H9 (cell line): ENCODE measurements around the gene CENPO. TPM values are rescaled to one million over a fixed set of nuclear protein-coding genes. Genes with fewer than 3 reads are reported as not detected.

Experiments used
- DNase-seq: peaks from one replicate; pipeline ENCODE4 v3.0.0-alpha.2; 2017
- H2AFZ ChIP-seq: one replicate; pipeline ENCODE4 v1.6.1; 2013; ENCODE audit warnings: mild to moderate bottlenecking, low read length, control low read depth, moderate library complexity
- H2AK5ac ChIP-seq: 2 replicates; pipeline ENCODE4 v1.6.1; 2013; ENCODE audit warnings: low read length, control low read depth, mixed read lengths; ENCODE audit not compliant: insufficient read length
- H2BK120ac ChIP-seq: one replicate; pipeline ENCODE4 v1.6.1; 2013; ENCODE audit warnings: low read depth, mild to moderate bottlenecking, low read length, control low read depth, inconsistent platforms; ENCODE audit not compliant: poor library complexity, severe bottlenecking
- H2BK12ac ChIP-seq: 2 replicates; pipeline ENCODE4 v1.6.1; 2013; ENCODE audit warnings: low read length, control low read depth, mixed read lengths, low read depth; ENCODE audit not compliant: insufficient read length
- H2BK15ac ChIP-seq: 2 replicates; pipeline ENCODE4 v1.6.1; 2013; ENCODE audit warnings: low read depth, low read length, control low read depth
- H2BK20ac ChIP-seq: one replicate; pipeline ENCODE4 v1.6.1; 2013; ENCODE audit warnings: low read depth, mild to moderate bottlenecking, low read length, control low read depth, inconsistent platforms; ENCODE audit not compliant: poor library complexity, severe bottlenecking
- H2BK5ac ChIP-seq: 2 replicates; pipeline ENCODE4 v1.6.1; 2013; ENCODE audit warnings: low read length, control low read depth, mixed read lengths; ENCODE audit not compliant: insufficient read length
- H3K14ac ChIP-seq: 2 replicates; pipeline ENCODE4 v1.6.1; 2013; ENCODE audit warnings: low read length, control low read depth; ENCODE audit not compliant: insufficient read depth
- H3K18ac ChIP-seq: 2 replicates; pipeline ENCODE4 v1.6.1; 2013; ENCODE audit warnings: low read depth, mild to moderate bottlenecking, mixed read lengths, low read length, control low read depth; ENCODE audit not compliant: insufficient read length
- H3K23ac ChIP-seq: 2 replicates; pipeline ENCODE4 v1.6.1; 2013; ENCODE audit warnings: low read length, control low read depth, mixed read lengths, low read depth; ENCODE audit not compliant: insufficient read length
- H3K23me2 ChIP-seq: 2 replicates; pipeline ENCODE4 v1.6.1; 2013; ENCODE audit warnings: low read depth, mild to moderate bottlenecking, mixed read lengths, low read length, control low read depth; ENCODE audit not compliant: insufficient read length, poor library complexity, severe bottlenecking
- H3K27ac ChIP-seq: 2 replicates; pipeline ENCODE4 v1.5.1; 2013; ENCODE audit warnings: low read length, control low read depth, mixed read lengths, low read depth; ENCODE audit not compliant: insufficient read length
- H3K27me3 ChIP-seq: 2 replicates; pipeline ENCODE4 v1.6.1; 2013; ENCODE audit warnings: low read length, control low read depth, inconsistent platforms; ENCODE audit not compliant: insufficient read depth
- H3K4ac ChIP-seq: 2 replicates; pipeline ENCODE4 v1.6.1; 2013; ENCODE audit warnings: low read depth, mild to moderate bottlenecking, control low read depth, inconsistent platforms, low read length, moderate library complexity
- H3K4me1 ChIP-seq: 2 replicates; pipeline ENCODE4 v1.6.1; 2013; ENCODE audit warnings: low read length, control low read depth, inconsistent platforms; ENCODE audit not compliant: insufficient read depth
- H3K4me2 ChIP-seq: 2 replicates; pipeline ENCODE4 v1.6.1; 2013; ENCODE audit warnings: low read length, control low read depth, mixed read lengths; ENCODE audit not compliant: insufficient read length, insufficient read depth
- H3K56ac ChIP-seq: 2 replicates; pipeline ENCODE4 v1.6.1; 2013; ENCODE audit warnings: low read depth, mild to moderate bottlenecking, mixed read lengths, low read length, control low read depth; ENCODE audit not compliant: insufficient read length
- H3K79me1 ChIP-seq: 2 replicates; pipeline ENCODE4 v1.6.1; 2013; ENCODE audit warnings: low read depth, mild to moderate bottlenecking, moderate library complexity, low read length, control low read depth, inconsistent platforms; ENCODE audit not compliant: insufficient read depth, poor library complexity, severe bottlenecking
- H3K79me2 ChIP-seq: 2 replicates; pipeline ENCODE4 v1.6.1; 2013; ENCODE audit warnings: low read length, control low read depth, inconsistent platforms; ENCODE audit not compliant: insufficient read depth
- H3K9ac ChIP-seq: 2 replicates; pipeline ENCODE4 v1.6.1; 2013; ENCODE audit warnings: low read length, control low read depth, mixed read lengths; ENCODE audit not compliant: insufficient read length; ENCODE audit errors: extremely low read depth
- H3K9me3 ChIP-seq: one replicate; pipeline ENCODE4 v1.6.1; 2013; ENCODE audit warnings: low read depth, low read length, inconsistent platforms; ENCODE audit not compliant: control insufficient read depth
- H3T11ph ChIP-seq: one replicate; pipeline ENCODE4 v1.6.1; 2013; ENCODE audit warnings: mild to moderate bottlenecking, low read length, control low read depth, inconsistent platforms
- H4K20me1 ChIP-seq: one replicate; pipeline ENCODE4 v1.6.1; 2013; ENCODE audit not compliant: control insufficient read depth, insufficient read length, insufficient read depth
- H4K5ac ChIP-seq: 2 replicates; pipeline ENCODE4 v1.6.1; 2013; ENCODE audit warnings: low read depth, mild to moderate bottlenecking, mixed read lengths, low read length, control low read depth; ENCODE audit not compliant: insufficient read length
- H4K8ac ChIP-seq: replicated peaks from 2 replicates; pipeline ENCODE4 v1.6.1; 2013; ENCODE audit warnings: low read length, control low read depth, mixed read lengths, low read depth; ENCODE audit not compliant: insufficient read length
- H4K91ac ChIP-seq: 2 replicates; pipeline ENCODE4 v1.6.1; 2013; ENCODE audit warnings: low read depth, mild to moderate bottlenecking, moderate library complexity, mixed read lengths, low read length, control low read depth; ENCODE audit not compliant: insufficient read length
- H3K27ac Mint-ChIP-seq, 3 experiments: 2 replicates in 2 of 3; 3 replicates in 1 of 3; pipeline ENCODE4 v1.8.0; 2020 to 2021; ENCODE audit warnings: mixed read lengths in 3 of 3, mild to moderate bottlenecking in 1 of 3, moderate library complexity in 1 of 3
- H3K27me3 Mint-ChIP-seq: 2 replicates; pipeline ENCODE4 v1.8.0; 2021; ENCODE audit warnings: low read depth, mild to moderate bottlenecking, moderate library complexity, mixed read lengths
- H3K36me3 Mint-ChIP-seq, 3 experiments: 2 replicates in 2 of 3; 3 replicates in 1 of 3; pipeline ENCODE4 v1.8.0; 2020 to 2021; ENCODE audit warnings: low read depth in 3 of 3, mixed read lengths in 3 of 3; ENCODE audit not compliant: insufficient read depth in 1 of 3
- H3K4me1 Mint-ChIP-seq, 2 experiments: 2 replicates each; pipeline ENCODE4 v1.8.0; 2020; ENCODE audit warnings: mixed read lengths in 2 of 2
- H3K4me3 Mint-ChIP-seq, 2 experiments: 2 replicates in 1 of 2; 3 replicates in 1 of 2; pipeline ENCODE4 v1.8.0; 2020 to 2021; ENCODE audit warnings: mild to moderate bottlenecking in 2 of 2, mixed read lengths in 2 of 2, moderate library complexity in 1 of 2
- H3K9me3 Mint-ChIP-seq, 2 experiments: 2 replicates in 1 of 2; 3 replicates in 1 of 2; pipeline ENCODE4 v1.8.0; 2020; ENCODE audit warnings: mild to moderate bottlenecking in 2 of 2, mixed read lengths in 2 of 2, moderate library complexity in 1 of 2
- WGBS: extraction: QIAGEN DNeasy Blood & Tissue Kit; methylation state at CpG from one replicate; pipeline ENCODE4 v1.1.7; 2013; ENCODE audit warnings: missing lambda C conversion rate, low lambda C conversion rate, mixed read lengths; ENCODE audit not compliant: insufficient read length; ENCODE audit errors: extremely low coverage; 5-methylcytosine and 5-hydroxymethylcytosine counted together
- total RNA-seq: library from RNA; stranded (reverse); gene quantifications from 2 replicates; pipeline ENCODE4 v1.2.1, GENCODE V29; 2021
- TF ChIP-seq, protein P1 (sequence below): fragments of 200-600 bp; sonication (generic); conservative IDR thresholded peaks from 3 replicates; pipeline ENCODE4 v1.8.0; 2021; ENCODE audit warnings: antibody characterized with exemption, mild to moderate bottlenecking

Gene CENPO
- total RNA-seq, 1 experiment from 2014 or later, result 49.5 TPM

DNA sequence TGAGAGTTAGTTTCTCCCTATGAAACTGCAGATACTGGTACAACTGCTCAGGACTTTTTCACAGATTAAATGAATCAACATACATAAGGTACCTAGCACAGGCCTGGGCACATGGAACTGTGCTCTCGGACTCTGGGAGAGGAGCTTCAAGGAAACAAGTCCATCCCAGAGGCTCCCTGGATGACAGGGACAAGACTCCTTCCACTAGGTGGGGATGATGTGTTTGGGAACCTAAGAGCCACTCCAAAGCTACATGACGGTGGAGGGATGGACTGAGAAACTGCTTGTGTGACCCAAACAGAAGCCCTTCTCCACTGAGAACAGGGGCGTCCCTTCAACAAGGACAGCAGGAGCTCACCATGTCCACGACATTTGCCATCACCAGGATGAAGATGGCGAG is 37.1 kb downstream of the CENPO start:
- Histone ChIP-seq H3K79me2 (no peaks in the 10 kb centered on the region), H4K20me1 (no peaks in the 10 kb centered on the region), H3K14ac (no peak overlapping the region), H3K79me1 (no peaks in the 10 kb centered on the region), H4K5ac (no peak overlapping the region), H3K4me1 (peaks cover 2% of the 10 kb centered on the region; the same call in 1 of the 2 replicates), H2BK12ac (no peak overlapping the region), H3K56ac (no peak overlapping the region), H3K9me3 (no peaks in the 10 kb centered on the region), H3T11ph (no peak overlapping the region), H3K4ac (no peak overlapping the region), H2AFZ (no peak overlapping the region), H3K23me2 (no peaks in the 10 kb centered on the region), H2AK5ac (no peak overlapping the region), H4K8ac (no peak overlapping the region), H3K18ac (no peak overlapping the region), H2BK5ac (no peak overlapping the region), H3K4me2 (no peak overlapping the region), H2BK120ac (no peak overlapping the region), H2BK20ac (no peak overlapping the region), H3K27me3 (no peaks in the 10 kb centered on the region), H3K23ac (no peak overlapping the region), H4K91ac (no peak overlapping the region), H2BK15ac (no peak overlapping the region), H3K9ac (no peak overlapping the region), H3K27ac (no peak overlapping the region)
- Mint-ChIP-seq H3K27ac (no peak overlapping the region), H3K4me1 (peaks cover 42 to 45% of the 10 kb centered on the region in 2 experiments), H3K4me3 (no peak overlapping the region), H3K9me3 (peaks cover 0 to 7% of the 10 kb centered on the region in 2 experiments; a peak in 4 of 5 replicates), H3K36me3 (peaks cover 25 to 33% (median 29%) of the 10 kb centered on the region in 3 experiments), H3K27me3 (no peaks in the 10 kb centered on the region; the same call in none of the 2 replicates)
- DNase-seq, result no peak
- TF ChIP-seq, protein P1, sequence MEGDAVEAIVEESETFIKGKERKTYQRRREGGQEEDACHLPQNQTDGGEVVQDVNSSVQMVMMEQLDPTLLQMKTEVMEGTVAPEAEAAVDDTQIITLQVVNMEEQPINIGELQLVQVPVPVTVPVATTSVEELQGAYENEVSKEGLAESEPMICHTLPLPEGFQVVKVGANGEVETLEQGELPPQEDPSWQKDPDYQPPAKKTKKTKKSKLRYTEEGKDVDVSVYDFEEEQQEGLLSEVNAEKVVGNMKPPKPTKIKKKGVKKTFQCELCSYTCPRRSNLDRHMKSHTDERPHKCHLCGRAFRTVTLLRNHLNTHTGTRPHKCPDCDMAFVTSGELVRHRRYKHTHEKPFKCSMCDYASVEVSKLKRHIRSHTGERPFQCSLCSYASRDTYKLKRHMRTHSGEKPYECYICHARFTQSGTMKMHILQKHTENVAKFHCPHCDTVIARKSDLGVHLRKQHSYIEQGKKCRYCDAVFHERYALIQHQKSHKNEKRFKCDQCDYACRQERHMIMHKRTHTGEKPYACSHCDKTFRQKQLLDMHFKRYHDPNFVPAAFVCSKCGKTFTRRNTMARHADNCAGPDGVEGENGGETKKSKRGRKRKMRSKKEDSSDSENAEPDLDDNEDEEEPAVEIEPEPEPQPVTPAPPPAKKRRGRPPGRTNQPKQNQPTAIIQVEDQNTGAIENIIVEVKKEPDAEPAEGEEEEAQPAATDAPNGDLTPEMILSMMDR, result peak; percentile 45; the same call in 2 of the 3 replicates
- no CpG with 5 or more reads among the region's 5 CpGs for WGBS
